ENCODE data around the gene A3GALT2. TPM values are rescaled to one million over a fixed set of nuclear protein-coding genes. Genes with fewer than 3 reads are reported as not detected.

A3GALT2 gene
- total and polyA plus RNA-seq, 5 experiments from 2014 or later: not detected

DNA sequence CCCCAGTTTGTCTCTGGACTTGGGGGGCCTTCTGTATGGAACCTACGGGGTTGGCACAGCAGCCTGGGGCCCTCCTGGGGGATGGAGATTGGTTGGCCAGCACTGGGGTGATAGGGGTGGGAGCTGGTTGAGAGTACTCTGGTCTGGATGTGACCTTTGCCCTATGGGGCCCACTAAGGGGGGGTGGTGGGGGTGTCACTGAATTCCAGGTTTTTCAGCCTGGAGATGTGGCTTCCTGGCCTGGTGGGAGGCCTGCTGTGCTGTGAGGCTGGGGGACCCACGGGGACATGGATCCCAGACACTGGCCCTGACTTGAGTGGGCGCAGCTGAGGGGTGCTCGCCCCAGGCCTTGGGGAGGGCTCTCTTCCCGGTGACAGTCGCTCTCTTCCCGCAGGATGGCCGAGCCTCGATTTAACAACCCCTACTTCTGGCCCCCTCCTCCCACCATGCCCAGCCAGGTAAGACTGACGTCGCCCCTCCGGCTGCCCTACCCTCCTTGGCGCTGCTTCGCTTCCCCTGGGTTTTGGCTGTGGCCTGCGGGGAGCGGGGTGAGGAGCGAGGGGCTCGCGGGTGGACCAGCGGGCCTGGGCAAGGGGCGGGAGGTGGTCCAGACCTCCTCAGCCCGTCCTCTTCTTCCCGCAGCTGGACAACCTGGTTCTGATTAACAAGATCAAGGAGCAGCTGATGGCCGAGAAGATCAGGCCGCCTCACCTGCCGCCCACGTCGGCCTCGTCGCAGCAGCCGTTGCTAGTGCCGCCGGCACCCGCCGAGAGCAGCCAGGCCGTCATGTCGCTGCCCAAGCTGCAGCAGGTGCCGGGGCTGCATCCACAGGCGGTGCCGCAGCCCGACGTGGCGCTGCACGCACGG, 45.0 kb downstream of the A3GALT2 start:
- ATAC-seq (no peak), DNase-seq (peak in 1 of 10 donors; percentile 12)
- POLR2A ChIA-PET: no interaction called here
- Mint-ChIP-seq H3K4me3 (peak overlapping the region in 1 of 10 donors; percentile 29), H3K27ac (no peak overlapping the region), H3K27me3 (no peaks in the 10 kb centered on the region), H3K4me1 (peaks cover 21 to 37% (median 32%) of the 10 kb centered on the region in 4 donors), H3K36me3 (peaks cover 0 to 42% (median 11%) of the 10 kb centered on the region in 3 donors), H3K9me3 (no peaks in the 10 kb centered on the region)

DNA sequence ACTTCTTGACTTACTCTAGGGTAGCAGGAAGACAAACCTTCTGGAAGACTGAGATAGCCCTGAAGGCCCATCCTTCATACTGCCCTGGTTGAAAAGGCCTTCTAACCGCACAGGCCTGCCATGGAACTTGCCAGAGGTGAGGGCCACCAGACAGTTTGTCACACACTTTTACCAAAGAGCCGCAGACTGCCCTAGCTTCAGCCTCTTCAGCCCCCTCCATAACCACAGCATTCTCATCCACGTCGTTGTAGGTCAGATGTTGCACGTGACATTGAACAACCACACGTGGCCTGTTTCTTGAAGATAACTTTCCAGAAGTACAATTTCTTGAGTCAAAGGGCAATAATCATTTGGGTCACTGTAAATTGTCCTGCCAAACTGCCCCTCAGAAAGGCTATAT, 45.7 kb downstream of the A3GALT2 start:
- peak in 1 of 10 donors; percentile 6 for DNase-seq
- ATAC-seq: no peak
- no peak overlapping the region for H3K4me3 Mint-ChIP-seq
- H3K9me3 Mint-ChIP-seq: no peaks in the 10 kb centered on the region
- H3K27me3 Mint-ChIP-seq: no peaks in the 10 kb centered on the region
- POLR2A ChIA-PET: no interaction called here
- H3K4me1 Mint-ChIP-seq: peaks cover 23 to 39% (median 37%) of the 10 kb centered on the region in 4 donors
- peak overlapping the region in 1 of 10 donors; percentile 6 for H3K27ac Mint-ChIP-seq
- peaks cover 0 to 35% (median 11%) of the 10 kb centered on the region in 3 donors for H3K36me3 Mint-ChIP-seq

DNA sequence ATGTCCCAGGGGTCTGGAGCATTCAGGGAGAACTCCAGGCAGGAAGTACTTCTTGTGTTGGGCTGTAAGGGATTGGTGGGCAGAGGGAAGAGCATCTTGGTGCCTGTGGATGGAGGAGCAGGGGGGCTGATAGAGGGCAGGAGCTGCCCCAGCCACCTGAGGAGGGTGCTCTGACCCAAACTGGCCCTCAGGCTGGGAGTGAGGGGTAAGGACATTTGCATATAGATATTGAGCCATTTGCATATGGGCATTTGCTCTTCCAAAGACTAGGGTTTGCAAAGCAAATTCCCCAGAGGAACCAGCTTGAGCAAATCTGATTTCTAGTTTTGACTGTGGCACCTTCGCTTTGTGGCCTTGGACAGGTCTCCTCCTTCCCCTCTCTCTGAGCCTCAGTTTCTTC, 46.5 kb downstream of the A3GALT2 start:
- H3K27ac Mint-ChIP-seq: peak overlapping the region in 3 of 10 donors; percentile 6 to 38 (median 17)
- POLR2A ChIA-PET: no interaction called here
- no peaks in the 10 kb centered on the region for H3K9me3 Mint-ChIP-seq
- peaks cover 0 to 32% (median 8%) of the 10 kb centered on the region in 3 donors for H3K36me3 Mint-ChIP-seq
- H3K4me1 Mint-ChIP-seq: peaks cover 23 to 42% (median 40%) of the 10 kb centered on the region in 4 donors
- ATAC-seq (no peak), DNase-seq (peak in 1 of 10 donors; percentile 7)
- H3K27me3 Mint-ChIP-seq: no peaks in the 10 kb centered on the region
- no peak overlapping the region for H3K4me3 Mint-ChIP-seq

DNA sequence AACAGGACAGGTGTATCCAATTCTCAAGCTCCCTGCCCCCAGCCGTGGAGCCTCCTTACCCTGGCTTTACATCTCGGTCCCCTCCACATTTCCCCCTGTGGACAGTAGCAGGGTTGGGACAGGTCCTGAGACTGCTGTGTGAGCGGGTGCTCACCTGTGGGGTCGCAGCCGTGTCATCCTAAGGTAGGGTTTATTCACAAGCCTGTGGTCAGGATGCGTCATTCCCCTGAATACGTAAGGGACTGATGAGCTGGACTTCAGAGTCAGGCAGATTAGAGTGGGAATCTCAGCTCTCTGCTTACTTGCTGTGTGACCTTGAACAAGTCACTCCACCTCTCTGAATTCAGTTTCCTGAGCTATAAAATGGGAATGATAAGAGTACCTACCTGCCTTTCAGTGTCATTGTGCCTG, 46.9 kb downstream of the A3GALT2 start:
- ATAC-seq: no peak
- peak overlapping the region in 3 of 10 donors; percentile 17 to 94 (median 63) for H3K27ac Mint-ChIP-seq
- H3K4me3 Mint-ChIP-seq: no peak overlapping the region
- peaks cover 0 to 32% (median 8%) of the 10 kb centered on the region in 3 donors for H3K36me3 Mint-ChIP-seq
- H3K27me3 Mint-ChIP-seq: no peaks in the 10 kb centered on the region
- no peak for DNase-seq
- H3K9me3 Mint-ChIP-seq: no peaks in the 10 kb centered on the region
- H3K4me1 Mint-ChIP-seq: peaks cover 23 to 43% (median 40%) of the 10 kb centered on the region in 4 donors
- POLR2A ChIA-PET: interaction anchor here (0.6 kb wide), 1 partner anchor 310 kb away, joined by 3 read pairs; no protein-coding TSS in a partner anchor

GRCh38 chr1:33273406-33273805, 47.5 kb downstream of the A3GALT2 start:
- H3K27me3 Mint-ChIP-seq: no peaks in the 10 kb centered on the region
- DNase-seq: no peak

GRCh38 chr1:33272930-33273329, 48.0 kb downstream of the A3GALT2 start:
- H3K4me3 Mint-ChIP-seq: peak overlapping the region in 1 of 10 donors; percentile 63
- POLR2A ChIA-PET: no interaction called here

More at GRCh38 chr1:33273406-33273805, 47.5 kb downstream of the A3GALT2 start:
- ATAC-seq: no peak
- H3K9me3 Mint-ChIP-seq: no peaks in the 10 kb centered on the region
- POLR2A ChIA-PET: interaction anchor here (0.6 kb wide), 1 partner anchor 310 kb away, joined by 3 read pairs; no protein-coding TSS in a partner anchor
- peaks cover 0 to 29% (median 5%) of the 10 kb centered on the region in 3 donors for H3K36me3 Mint-ChIP-seq
- H3K4me3 Mint-ChIP-seq: peak overlapping the region in 2 of 10 donors; percentile 26 to 63
- peaks cover 25 to 45% (median 41%) of the 10 kb centered on the region in 4 donors for H3K4me1 Mint-ChIP-seq
- H3K27ac Mint-ChIP-seq: peak overlapping the region in 6 of 10 donors; percentile 57 to 94 (median 72)

DNA sequence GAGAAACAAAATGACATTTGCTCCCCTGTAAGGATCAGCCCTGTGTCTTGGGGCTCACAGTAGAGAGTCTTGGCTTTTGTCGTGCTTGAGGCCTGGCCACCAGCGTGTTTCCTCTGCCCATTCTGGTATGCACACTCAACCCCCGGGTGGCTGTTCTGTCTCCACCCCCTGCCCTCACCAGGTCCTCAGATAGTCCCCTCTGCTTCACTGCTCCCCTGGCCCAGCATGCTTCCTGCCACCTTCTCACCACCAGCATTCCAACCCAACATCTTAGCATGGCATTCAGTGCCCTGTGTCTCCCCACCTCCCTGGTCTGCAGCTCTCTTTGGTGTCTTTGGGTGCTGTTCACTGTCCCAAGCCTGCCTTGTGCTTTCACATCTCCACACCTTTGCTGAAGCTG, 48.4 kb downstream of the A3GALT2 start:
- no peak overlapping the region for H3K4me3 Mint-ChIP-seq
- DNase-seq: no peak
- peak overlapping the region in 8 of 10 donors; percentile 17 to 94 (median 77) for H3K27ac Mint-ChIP-seq
- H3K9me3 Mint-ChIP-seq: no peaks in the 10 kb centered on the region
- no peak for ATAC-seq
- H3K27me3 Mint-ChIP-seq: no peaks in the 10 kb centered on the region
- POLR2A ChIA-PET: no interaction called here
- peaks cover 0 to 29% (median 5%) of the 10 kb centered on the region in 3 donors for H3K36me3 Mint-ChIP-seq
- peaks cover 29 to 49% (median 44%) of the 10 kb centered on the region in 4 donors for H3K4me1 Mint-ChIP-seq

More at GRCh38 chr1:33272930-33273329, 48.0 kb downstream of the A3GALT2 start:
- ATAC-seq: no peak
- no peak for DNase-seq
- H3K27ac Mint-ChIP-seq: peak overlapping the region in 7 of 10 donors; percentile 63 to 94 (median 83)
- H3K9me3 Mint-ChIP-seq: no peaks in the 10 kb centered on the region
- peaks cover 29 to 47% (median 44%) of the 10 kb centered on the region in 4 donors for H3K4me1 Mint-ChIP-seq
- H3K36me3 Mint-ChIP-seq: peaks cover 0 to 28% (median 5%) of the 10 kb centered on the region in 3 donors
- no peaks in the 10 kb centered on the region for H3K27me3 Mint-ChIP-seq

DNA sequence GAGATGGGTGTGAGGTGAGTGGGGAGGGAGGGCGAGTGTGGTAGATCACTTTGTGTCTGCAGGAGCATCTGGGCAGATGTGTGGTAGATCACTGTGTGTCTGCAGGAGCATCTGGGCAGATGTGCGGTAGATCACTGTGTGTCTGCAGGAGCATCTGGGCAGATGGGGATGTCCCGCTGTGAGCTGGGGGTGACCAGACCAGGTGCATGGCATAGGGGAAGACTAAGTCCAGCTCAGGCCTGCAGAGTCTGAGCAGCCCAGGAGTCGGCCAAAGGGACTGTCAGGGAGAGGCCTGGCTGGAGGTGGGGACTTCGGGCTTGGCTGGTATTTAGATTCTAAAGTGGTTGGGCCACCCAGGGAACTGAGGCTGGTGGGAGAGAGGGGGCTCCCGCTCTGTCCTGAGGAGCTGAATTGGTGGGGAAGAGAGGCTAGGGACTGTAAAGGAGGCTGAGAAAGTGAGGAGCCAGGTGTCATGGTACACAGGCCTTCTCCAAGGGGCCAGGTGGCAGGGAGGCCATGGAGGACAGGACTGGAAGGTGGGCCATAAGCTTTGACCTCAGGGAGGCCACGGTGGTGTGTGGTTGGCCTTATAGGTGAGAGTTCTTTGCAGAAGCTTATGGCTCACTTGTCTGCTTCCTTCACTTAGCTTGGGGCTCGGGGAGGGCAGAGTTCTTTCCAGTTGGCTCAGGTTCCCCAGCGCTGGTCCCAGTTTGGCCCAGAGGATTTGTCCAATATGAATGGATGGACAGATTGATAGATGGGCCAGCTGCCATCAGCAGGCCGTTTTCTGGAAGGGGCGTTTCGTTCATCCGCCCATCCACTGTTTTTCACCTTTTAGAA, 49.0 kb downstream of the A3GALT2 start:
- H3K9me3 Mint-ChIP-seq: no peaks in the 10 kb centered on the region
- POLR2A ChIA-PET: interaction anchor here (0.6 kb wide), 1 partner anchor 928 kb away, joined by 3 read pairs; no protein-coding TSS in a partner anchor
- ATAC-seq (no peak), DNase-seq (no peak)
- H3K4me3 Mint-ChIP-seq: no peak overlapping the region
- H3K27ac Mint-ChIP-seq: peak overlapping the region in 7 of 10 donors; percentile 27 to 94 (median 79)
- peaks cover 0 to 23% (median 5%) of the 10 kb centered on the region in 3 donors for H3K36me3 Mint-ChIP-seq
- peaks cover 29 to 53% (median 44%) of the 10 kb centered on the region in 4 donors for H3K4me1 Mint-ChIP-seq
- H3K27me3 Mint-ChIP-seq: no peaks in the 10 kb centered on the region

GRCh38 chr1:33270808-33271465, 50.0 kb downstream of the A3GALT2 start:
- no peaks in the 10 kb centered on the region for H3K27me3 Mint-ChIP-seq
- no peak for ATAC-seq
- peak overlapping the region in 1 of 10 donors; percentile 24 for H3K4me3 Mint-ChIP-seq
- no peak for DNase-seq
- peaks cover 0 to 19% (median 3%) of the 10 kb centered on the region in 3 donors for H3K36me3 Mint-ChIP-seq
- H3K9me3 Mint-ChIP-seq: no peaks in the 10 kb centered on the region
- H3K27ac Mint-ChIP-seq: peak overlapping the region in 4 of 10 donors; percentile 19 to 85 (median 81)
- H3K4me1 Mint-ChIP-seq: peaks cover 30 to 53% (median 46%) of the 10 kb centered on the region in 4 donors
- POLR2A ChIA-PET: no interaction called here

DNA sequence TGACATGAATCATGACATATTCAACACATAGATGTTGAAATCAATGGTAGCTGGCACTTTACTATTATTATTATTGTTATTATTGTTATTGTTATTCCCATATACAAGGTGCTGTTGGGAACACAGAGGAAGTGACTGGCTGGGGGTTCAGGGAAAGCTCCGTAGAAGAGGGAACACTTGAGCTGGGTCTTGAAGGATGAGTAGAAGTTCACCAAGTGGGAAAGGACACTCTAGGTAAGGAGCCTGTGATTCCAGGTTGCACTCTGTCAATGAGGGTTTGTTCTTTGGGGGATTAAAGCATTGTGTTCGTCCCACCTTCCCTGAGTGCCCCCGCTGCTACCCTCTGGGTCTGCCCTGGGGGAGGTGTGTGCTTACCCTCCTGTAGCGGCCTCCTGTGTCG, 50.5 kb downstream of the A3GALT2 start:
- Mint-ChIP-seq H3K4me3 (no peak overlapping the region), H3K4me1 (peaks cover 31 to 53% (median 47%) of the 10 kb centered on the region in 4 donors), H3K36me3 (peaks cover 0 to 17% (median 3%) of the 10 kb centered on the region in 3 donors), H3K27me3 (no peaks in the 10 kb centered on the region), H3K9me3 (no peaks in the 10 kb centered on the region), H3K27ac (peak overlapping the region in 1 of 10 donors; percentile 62)
- POLR2A ChIA-PET: no interaction called here
- ATAC-seq (no peak), DNase-seq (no peak)

GRCh38 chr1:33269621-33270020, 51.3 kb downstream of the A3GALT2 start:
- no peaks in the 10 kb centered on the region for H3K9me3 Mint-ChIP-seq
- POLR2A ChIA-PET: no interaction called here
- peaks cover 33 to 55% (median 49%) of the 10 kb centered on the region in 4 donors for H3K4me1 Mint-ChIP-seq
- H3K27me3 Mint-ChIP-seq: no peaks in the 10 kb centered on the region
- DNase-seq: no peak
- ATAC-seq: no peak
- peaks cover 0 to 17% (median 3%) of the 10 kb centered on the region in 3 donors for H3K36me3 Mint-ChIP-seq
- peak overlapping the region in 1 of 10 donors; percentile 62 for H3K27ac Mint-ChIP-seq
- H3K4me3 Mint-ChIP-seq: no peak overlapping the region

All from naive thymus-derived CD8-positive, alpha-beta T cell (primary cell).